GM18511 (cell line): ENCODE data around the gene JUP.

Source experiments
- ATAC-seq: cut with Tn5 transposase; IDR thresholded peaks from one replicate; pipeline ENCODE4 v1.9.1; 2021; ENCODE audit warnings: mild to moderate bottlenecking, moderate library complexity; ENCODE audit not compliant: unreplicated experiment

JUP gene

GRCh38 chr17:41810659-41811548 lies 24.4 kb upstream of the JUP start:
- no peak for ATAC-seq

GRCh38 chr17:41806685-41807445 lies 20.4 kb upstream of the JUP start:
- no peak for ATAC-seq

- no peak for ATAC-seq
Measured at GRCh38 chr17:41803049-41804020, 16.8 kb upstream of the JUP start.

GRCh38 chr17:41801374-41802271 lies 15.1 kb upstream of the JUP start:
- ATAC-seq: no peak

- no peak for ATAC-seq
Measured at GRCh38 chr17:41800601-41801373, 14.3 kb upstream of the JUP start.

GRCh38 chr17:41799366-41799765 lies 12.9 kb upstream of the JUP start:
- ATAC-seq: no peak

- no peak for ATAC-seq
Measured at GRCh38 chr17:41797377-41797776, 10.9 kb upstream of the JUP start.

GRCh38 chr17:41796121-41796895 lies 9.8 kb upstream of the JUP start:
- no peak for ATAC-seq

- ATAC-seq: no peak
Measured at GRCh38 chr17:41794540-41794975, 8.0 kb upstream of the JUP start.

GRCh38 chr17:41793784-41794539 lies 7.5 kb upstream of the JUP start:
- no peak for ATAC-seq

GRCh38 chr17:41792845-41793783 lies 6.6 kb upstream of the JUP start:
- no peak for ATAC-seq

- ATAC-seq: no peak
Measured at GRCh38 chr17:41787021-41787418, 509 bp upstream of the JUP start.

- no peak for ATAC-seq
Measured at GRCh38 chr17:41785859-41786226, 668 bp downstream of the JUP start.

GRCh38 chr17:41785091-41785858 lies 1.2 kb downstream of the JUP start:
- ATAC-seq: no peak

- no peak for ATAC-seq
Measured at GRCh38 chr17:41784207-41784744, 2.2 kb downstream of the JUP start.

GRCh38 chr17:41782142-41782541 lies 4.4 kb downstream of the JUP start:
- ATAC-seq: no peak
